Measurements from ENCODE around the gene UBE2E2.

The UBE2E2 gene

DNA sequence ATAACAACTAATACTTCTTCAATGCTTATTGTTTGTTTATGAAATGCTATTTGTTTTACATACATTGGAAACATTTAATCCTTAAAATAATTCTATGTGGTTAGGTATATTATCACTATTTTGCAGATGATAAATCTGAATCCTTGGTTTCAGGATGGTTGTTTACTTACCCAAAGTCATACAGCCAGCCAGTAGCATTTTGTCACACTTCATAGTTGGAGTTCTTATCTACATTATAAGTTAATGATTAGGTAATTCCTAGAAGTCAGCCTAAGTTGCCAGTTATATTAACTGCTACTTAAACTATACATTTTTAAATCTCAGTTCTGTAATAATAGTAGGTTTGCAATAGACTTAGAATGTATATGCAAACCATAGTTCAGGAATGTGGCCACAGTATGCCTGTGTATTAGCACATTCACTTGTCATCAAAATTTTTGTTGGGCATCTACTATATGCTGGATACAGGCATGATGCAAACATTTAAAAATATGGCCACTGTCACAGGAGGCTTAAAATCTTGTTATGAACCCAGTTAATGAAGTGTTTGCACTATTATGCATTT is 187.9 kb downstream of the UBE2E2 start:
- DNase-seq, result no peak

DNA sequence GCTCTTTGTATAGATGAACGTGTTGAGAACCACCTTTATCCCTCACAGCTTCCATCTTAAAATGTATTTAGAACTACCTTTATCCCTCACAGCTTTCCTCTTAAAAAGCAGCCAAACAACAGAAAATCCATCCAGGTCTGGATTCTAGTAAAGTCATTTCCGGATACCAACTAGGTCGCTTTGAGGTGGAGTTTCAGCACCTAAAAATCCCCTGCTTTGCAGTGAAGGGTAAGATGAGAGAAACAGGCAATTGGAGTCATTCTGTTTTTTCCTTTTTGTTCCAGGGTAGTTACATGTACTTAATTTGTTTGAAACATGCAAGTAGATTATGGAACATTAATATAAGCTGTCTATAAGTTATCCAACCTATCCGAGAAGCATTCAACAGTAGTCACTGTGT is 192.0 kb downstream of the UBE2E2 start:
- no peak for DNase-seq

DNA sequence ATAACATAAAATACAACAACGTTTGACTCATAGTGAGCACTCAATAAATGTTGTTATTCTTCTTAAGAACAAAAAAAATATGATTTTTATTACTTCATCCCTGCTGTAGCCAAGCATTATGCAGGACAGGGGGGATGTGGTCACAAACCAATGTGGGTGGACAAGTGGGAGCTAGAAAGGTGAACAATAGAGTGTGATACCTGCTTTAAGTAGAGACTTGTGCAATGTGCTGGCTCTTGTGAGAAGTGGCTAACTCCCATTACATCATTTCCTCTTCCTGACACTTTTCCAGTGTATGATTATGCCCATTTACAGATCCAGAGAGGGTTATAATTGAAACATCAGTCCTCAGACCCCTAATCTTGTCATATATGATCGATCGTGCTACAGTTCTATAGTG is 193.6 kb downstream of the UBE2E2 start:
- no peak for DNase-seq

DNA sequence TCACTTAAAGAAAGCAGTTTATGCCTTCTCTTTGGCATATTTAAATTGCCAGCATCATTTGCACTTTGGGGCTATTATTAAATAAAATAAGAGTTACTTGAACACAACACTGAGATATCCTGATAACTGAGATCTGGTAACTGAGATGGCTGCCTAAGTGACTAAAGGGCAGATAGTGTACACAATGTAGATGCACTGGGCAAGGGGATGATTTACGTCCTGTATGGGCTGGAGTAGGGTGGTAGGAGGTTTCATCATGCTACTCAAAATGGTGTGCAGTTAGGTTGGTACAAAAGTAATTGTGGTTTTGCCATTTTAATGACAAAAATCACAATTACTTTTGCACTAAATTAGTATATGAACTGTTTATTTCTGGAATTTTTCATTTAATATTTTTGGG is 196.1 kb downstream of the UBE2E2 start:
- no peak for DNase-seq

DNA sequence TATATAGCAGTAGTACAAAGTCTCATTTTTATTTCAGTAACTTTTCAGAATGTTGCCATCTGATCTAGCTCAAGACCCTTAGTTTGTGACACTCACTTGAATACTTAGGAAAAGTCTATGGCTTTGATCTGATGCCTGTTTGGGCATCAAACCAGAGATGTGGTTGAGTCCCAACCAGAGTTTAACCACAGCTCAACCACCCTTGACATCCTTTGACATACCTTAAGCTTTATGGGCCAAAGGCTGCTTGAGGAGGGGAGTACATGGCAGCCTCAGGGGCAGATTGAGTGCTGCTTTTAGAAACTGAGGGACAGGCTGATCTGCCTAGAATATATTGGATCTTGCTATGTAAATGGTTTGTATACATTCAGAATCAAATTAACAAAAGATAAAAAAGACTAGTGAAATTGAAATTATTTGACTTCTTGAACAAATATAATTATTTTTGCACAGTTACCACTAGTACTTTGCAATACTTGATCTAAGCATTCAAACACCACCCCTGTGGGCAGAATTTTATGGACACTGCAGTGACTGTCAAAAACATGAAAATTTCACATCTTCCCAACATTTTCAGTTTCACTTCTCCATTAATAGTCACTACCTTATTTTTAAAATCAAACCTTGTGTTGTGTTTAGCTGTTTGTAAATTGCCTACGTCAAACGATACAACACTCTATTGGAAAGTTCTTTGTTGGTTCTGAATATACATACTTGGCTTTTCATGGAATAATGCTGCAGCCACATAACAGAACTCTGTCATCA is 199.8 kb downstream of the UBE2E2 start:
- DNase-seq, result no peak

DNA sequence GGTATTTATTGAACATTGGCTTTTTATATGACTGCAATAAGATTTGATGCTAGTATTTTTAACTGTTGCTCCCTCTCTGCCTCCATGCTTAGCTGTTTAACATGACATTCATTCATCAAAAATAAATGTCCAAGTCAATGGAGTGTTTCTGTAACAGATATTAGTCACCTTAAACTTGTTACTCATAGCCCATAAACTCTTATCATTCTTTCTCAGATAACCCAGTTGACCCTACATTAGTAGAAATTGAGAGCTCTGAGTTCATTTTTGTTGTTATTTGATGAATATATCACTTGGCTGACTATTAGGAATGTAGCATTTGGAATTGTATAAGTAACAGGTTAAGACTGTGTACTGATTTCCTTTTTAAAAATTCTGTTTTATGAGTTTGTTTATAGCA is 201.1 kb downstream of the UBE2E2 start:
- DNase-seq, result no peak

DNA sequence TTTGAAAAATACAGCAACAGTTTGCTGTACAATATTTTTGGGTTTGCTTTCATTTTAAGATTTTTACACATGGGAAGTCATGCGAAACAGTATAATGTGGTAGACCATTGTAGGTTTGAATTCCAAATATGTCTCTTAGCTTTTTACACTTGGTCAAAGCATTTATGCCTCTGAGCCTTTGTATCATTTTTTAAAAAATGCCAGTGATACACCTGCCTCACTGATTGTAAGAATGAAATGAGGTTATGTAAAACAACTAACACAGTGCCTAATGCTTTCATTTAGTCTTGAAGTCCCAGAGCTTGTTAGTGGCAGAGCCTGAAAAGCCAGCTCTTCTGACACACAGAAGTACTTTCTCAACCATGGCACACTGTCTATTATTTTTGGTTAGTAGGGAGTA is 202.0 kb downstream of the UBE2E2 start:
- DNase-seq, result no peak

DNA sequence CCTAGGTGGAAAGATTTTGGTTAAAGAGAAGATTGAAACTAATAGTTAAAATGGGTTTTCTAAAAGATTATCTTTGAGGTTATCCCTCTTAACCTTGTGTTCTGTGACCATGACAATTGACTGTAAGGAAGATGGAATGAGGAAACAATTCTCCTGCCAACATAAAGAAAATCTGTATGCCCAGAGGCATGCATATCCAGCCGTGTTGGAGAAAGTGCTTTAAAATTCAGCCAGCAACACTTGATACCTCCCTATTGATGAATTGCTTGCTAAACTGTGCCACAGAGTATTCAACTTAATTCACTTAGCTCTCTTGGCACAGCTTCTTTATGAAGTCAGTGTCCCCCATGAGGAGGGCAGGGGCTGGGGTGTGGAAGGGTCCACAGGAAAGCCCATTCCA is 203.5 kb downstream of the UBE2E2 start:
- DNase-seq, result no peak

DNA sequence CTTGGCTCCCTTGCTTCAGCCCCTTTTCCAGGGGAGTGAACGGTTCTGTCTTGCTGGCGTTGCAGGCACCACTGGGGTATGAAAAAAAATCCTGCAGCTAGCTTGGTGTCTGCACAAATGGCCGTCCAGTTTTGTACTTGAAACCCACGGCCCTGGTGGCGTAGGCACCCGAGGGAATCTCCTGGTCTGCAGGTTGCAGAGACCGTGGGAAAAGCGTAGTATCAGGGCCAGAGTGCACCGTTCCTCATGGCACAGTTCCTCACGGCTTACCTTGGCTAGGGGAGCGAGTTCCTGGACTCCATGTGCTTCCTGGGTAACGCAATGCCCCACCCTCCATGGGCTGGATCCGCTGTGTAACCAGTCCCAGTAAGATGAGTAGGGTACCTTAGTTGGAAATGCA is 214.9 kb downstream of the UBE2E2 start:
- DNase-seq, result no peak

DNA sequence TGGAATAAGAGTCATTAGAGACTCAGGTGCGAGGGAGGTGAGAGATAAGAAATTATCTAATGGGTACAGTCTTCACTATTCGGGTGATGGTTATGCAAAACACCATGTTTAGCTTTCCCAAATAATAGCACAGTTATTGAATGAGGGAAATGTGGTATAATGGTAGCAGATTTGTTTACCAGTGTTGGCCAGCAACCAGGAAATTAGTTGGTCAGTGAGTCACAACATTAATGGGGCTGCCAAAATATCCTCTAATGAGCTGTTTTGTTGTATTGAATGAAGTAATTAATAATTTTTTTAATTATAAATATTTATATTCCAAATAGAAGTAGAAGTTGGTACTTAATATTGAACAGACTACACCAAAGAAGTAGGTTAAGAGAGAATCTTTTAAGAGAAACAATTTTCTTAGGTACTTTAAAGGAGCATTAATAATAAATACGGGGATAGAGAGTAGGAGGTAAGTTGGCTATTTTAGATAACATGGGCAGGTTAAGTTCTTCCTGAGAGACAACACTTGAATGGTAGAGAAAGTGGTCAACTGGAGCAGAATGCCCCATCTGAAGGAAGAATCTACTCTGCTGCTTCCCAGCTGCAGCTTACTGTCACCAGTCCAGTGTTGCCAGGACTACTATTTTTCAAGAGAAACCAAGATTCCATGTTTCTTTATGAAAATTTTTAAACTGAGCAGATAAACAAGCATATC is 218.8 kb downstream of the UBE2E2 start:
- no peak for DNase-seq

DNA sequence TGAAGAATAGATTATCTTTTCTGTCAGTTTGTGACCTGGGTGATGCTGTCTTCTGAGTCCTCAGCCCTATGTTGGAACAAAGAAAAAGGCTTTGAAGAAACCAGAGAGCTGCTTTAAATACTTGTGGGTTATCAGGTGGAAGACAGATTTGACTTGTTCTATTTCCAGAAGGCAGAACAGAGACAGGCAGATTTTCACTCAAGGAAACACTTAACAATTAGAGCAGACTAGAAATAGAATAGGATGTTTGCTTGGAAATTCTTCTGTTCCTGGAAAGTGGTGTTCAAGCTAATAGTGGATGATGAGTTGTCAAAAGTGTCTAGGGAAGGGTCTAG is 219.4 kb downstream of the UBE2E2 start:
- DNase-seq, result no peak

DNA sequence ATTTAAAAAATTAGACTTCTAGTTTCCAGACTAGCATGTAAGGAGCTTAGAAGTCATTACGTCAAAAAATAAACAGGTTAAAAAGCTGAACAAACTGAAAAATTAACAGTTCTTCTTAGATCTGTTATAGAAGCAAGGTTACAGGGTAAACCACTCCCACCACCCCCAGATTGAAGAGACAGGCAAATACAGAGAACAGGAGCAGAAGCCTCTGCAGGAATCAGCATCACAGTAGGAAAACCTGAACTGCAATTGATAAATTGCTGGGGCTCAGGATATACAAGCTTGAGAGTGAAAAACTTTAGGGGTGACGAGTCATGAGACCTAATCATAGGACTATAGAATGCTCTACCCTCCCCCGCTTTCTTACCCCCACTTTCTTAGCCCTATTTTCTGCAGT is 222.3 kb downstream of the UBE2E2 start:
- no peak for DNase-seq

DNA sequence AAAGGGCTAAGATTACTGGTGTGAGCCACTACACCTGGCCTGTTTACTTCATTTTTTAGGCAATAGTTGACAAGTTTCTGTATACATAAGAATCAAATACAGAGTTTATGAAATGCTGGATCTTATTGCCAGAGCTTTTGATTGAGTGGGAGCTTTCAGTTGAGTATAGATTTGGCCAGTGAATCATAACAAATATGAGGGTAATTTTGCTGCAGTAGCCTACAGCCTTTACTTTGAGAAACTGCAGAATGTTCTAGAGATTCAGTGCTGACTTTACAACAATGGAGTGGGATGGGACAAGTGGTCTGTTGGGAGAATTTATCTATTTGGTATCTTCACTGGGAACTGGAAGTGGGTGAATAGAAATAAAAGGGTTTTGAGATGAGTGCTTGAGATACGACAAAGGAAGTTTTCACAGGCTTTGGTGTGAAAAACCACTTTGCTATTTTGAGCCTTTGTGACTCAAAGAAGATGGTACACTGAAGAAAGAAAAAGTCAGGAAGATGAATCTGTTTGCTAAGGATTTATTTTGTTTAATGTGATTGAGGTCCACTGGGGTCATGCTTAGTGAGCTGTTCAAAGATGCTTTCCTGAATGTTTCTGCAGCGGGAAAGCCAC is 227.8 kb downstream of the UBE2E2 start:
- DNase-seq, result no peak

DNA sequence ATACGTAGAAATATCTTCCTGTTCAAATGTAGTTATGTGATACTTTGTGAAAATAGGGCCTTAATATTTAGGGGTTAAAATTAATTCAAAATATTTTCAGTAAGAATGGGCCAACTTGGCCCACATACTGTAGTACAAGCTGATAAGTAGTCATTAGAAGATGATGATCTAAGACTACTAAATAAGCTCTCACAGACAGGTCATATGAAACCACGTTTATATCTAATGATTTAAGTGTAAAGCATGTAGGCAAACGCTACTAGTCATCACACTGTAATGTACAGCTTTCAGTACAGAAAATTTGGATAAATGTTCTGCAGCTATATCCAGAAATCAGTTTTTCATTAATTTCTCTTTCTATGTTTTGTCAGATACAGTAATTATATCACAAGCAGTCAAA is 228.6 kb downstream of the UBE2E2 start:
- DNase-seq, result no peak

DNA sequence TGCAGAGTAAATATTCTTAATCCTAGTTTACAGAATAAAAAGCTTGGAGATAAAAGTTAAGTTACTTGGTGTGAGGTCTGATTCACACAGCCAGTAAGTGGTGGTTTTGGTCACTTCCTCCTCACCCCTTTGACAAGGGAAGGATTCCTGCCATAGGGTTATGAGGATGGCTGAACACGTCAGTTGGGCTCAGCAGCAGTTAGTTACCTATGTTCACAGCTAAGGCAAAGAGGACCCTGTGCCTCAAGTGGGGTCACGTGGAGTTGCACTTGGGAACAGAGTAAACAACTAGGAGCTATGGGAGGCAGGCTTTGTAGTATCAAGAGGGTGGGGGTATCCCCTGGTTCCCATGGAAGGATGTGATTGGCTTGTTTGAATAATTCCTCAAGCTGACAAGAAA is 232.2 kb downstream of the UBE2E2 start:
- DNase-seq, result no peak

DNA sequence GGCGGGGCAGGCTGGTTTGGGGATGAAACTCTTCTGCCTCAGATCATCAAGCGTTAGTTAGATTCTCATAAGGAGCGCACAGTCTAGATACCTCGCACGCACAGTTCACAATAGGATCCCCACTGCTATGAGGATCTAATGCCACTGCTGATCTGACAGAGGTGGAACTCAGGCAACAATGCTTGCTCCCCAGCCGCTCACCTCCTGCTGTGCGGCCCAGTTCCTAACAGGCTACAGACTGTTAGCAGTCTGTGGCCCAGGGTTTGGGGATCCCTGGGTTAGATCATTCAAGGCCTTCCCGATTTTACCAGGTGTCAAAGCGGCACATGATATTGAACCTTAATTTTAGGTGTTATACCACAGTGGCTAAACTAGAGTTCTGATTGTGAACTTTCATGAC is 232.8 kb downstream of the UBE2E2 start:
- no peak for DNase-seq

DNA sequence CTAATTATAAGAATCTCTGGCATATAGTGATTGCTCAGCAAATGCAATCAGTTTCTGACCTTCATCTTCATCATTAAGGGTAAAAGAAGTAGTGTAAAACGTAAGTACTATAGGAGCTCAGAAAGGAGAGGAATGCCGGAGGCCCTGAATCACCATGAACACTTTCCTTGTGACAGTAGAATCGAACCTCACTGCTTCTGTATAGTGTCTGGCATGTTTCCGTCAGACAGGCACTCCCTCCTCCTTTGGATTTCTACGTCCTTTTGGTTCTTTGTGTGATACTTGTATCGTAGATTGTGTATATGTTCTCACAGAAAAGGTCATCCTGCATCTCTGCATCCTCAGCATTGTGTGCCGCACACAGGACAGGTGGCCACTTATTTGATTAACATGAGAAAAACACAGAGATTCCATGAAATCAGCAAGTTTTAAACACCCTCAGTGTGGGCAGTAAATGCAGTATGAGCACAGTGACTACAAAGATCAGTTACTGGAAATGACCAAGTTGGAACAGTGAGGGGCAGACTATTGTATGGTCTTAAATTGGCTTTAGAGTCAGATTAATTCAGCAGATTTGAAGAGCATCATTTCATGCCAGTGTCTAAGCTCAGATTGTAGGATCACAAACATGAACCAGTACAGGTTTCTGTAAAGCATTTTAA is 234.5 kb downstream of the UBE2E2 start:
- no peak for DNase-seq

DNA sequence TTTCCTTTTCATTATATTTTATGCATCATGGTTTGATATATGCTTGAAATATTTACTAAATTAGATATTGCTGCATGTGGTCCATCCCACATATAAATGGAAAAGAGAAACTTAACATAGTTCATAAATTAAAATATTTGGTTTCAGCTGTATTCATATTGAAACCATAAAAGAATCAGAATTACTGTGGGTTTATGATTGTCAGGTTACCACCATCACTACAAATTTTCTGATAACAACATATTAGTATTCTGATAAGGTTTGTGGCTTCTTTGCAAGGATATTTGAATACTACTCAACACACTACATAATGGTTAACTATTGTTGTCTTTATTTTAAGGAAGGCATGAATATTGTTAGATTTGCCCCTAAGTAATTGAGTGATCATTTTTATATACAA is 235.5 kb downstream of the UBE2E2 start:
- no peak for DNase-seq

DNA sequence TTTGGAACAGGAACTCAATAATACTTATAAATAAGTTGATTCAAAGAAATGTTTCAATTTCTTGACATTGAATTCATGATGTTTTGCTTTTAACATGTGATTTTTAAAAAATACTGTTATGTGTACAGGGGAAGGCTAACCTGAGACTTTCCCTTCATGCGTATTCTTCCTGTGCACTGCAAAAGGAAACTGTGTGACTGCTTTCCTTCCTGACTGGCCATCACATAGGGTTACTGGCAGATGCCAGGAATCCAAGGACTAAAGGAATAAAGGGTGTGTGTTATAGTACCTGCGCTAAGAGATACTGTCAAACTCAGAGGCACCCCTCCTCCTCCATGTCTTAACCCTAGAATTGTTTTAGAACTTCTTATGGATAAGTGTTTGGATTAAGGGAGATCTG is 236.0 kb downstream of the UBE2E2 start:
- DNase-seq, result no peak

DNA sequence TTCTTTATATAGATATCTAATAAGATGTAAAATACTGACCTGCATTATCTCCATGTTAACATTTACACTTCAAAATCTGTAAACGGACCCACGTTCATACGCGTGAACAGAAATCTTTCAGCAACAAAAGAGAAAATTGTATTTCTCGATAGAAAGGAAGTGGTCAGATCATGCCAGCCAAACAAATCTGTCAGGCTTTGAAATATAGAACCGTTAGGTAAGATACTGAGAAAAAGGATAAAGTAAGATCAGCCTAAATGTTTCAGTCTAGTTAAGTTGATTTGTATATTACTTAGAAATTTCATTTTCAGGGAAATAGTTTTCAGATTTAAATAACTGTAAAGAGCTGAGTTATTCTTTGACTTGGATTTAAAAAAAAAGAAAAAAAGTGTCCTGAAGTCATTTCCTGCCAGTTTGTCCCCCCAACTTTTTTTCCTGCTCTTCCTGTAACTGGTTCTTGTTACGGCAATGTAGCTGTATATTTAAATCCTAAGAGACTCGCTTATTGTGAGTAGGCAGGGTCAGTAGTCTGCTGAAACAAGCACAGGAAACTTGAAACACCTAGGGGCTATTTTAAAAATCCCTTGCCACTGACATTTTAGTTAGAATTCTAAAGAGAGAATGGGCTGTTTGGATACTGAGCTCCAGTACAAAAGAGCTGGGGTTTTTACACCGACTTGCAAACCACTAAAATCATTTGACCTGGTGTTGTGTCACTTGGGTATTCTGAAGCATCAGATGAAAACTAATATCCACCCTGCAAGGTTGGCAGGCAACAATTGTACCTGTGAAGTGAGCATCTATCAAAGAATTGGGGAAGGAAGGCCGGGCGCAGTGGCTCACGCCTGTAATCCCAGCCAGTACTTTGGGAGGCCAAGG is 237.5 kb downstream of the UBE2E2 start:
- DNase-seq, result no peak

DNA sequence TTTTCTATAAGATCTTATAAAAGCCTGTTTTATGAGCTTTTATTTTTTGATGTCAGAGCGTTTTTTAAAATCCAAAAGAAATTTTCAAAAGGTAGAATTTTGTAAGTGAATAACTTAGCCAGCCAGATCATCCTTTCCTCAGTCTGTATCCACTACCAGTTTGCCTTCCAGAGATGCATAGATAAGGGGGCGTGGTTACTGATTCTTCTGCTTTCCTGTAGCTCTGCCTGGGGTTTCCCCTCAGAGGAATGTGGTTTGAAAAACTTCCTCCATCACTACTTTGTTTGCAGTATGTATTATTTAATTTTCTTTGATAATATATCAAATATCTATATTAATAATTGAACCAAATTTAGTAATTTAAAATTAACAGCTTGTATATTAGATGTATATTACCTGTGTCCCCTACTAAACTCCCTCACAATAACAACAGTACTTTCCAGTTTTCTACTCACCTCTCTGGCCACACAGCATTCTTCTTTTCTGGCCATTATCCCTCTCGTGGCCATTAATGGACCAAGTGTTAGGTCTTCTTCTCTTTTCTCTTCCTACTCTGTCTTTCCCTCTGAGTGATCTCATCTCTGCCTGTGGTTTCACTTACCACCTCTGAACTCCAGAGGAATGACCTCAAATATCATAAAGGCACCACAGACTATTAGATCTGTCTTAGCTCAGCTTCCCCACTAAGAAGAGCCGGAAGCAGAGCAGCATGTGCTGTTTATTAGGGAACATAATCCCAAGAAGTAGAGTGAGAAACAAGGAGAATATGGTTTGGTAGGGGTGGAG is 239.7 kb downstream of the UBE2E2 start:
- no peak for DNase-seq

DNA sequence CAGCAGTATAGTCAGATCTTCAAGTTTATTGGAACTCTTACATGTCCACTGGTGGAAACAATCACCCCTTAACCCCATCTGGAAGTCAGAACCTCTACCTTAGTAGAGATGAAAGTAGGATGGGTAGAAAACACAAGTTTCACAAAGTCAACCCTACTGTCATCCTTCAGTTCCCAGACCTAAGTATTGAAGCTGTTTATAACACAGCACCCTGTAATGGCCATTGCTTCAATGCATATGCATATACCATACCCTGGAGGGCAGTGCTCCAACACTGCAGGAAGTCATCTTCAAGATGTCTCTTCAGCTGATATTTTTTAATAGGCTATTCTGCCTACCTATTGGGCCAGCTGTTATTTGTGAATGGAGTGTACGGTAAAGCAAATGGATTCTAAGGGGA is 241.3 kb downstream of the UBE2E2 start:
- DNase-seq, result no peak
